HG03108 (cell line): ENCODE results near the gene EP400.
A peak's percentile ranks its signal among the peaks of the same experiment; 100 is the strongest.

ENCODE experiments used
- ATAC-seq: cut with Tn5 transposase; IDR thresholded peaks from one replicate; pipeline ENCODE4 v1.9.1; 2021; ENCODE audit warnings: moderate library complexity; ENCODE audit not compliant: unreplicated experiment

EP400 gene

DNA sequence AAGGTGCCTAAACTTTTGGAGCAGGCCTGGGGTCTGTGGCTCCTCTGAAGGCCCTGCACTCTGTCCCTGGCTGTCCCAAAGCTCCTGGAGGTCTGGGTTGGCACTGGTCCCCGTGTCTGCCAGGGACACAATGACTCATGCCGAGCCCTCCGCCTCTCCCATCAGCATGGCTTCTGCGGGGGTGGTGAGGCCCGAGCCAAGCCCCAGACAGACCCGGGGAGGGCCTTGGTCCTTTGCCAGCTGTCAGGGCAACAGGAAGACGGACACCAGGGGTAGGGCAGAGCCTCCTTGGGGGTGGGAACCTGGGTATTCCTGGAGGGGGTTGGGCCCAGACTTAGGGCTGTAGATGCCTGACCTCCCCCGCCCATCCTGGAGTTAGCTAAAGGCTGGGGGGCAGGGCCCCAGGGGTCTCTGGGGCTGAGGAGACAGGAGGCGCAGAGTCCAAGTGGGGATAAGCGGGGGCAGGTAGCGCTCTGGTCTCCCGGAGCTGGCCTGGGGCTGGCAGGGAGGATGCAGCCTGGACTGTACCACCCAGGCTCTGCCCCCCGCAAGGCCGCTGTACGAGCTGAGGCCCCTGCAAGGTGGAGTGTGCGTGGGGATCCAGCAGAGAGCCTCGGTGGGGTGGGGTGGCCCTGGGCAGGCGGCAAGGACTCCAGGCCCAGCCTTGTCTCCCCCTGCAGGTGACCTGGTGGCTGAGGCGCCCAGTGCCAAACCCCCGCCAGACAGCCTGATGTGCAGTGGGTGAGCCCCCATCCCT, 37.0 kb upstream of the EP400 start:
- ATAC-seq = no peak

DNA sequence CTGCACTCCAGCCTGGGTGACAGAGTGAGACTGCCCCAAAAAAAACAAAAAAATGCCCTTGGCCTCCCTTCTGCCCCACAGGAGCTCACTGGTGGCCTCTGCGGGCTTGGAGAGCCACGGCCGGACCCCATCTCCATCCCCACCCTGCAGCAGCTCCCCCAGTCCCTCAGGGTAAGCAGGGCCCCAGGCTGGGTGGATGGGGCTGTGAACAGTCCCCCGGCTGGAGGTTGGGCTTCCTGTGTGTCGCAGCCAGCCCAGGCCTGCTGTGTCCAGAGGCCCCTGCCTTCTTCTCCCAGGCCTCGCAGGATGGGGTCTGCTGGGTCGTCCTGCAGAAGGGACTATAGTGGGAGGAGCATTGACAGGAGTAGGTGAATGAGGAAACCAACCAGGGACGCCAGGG, 36.1 kb upstream of the EP400 start:
- no peak for ATAC-seq

DNA sequence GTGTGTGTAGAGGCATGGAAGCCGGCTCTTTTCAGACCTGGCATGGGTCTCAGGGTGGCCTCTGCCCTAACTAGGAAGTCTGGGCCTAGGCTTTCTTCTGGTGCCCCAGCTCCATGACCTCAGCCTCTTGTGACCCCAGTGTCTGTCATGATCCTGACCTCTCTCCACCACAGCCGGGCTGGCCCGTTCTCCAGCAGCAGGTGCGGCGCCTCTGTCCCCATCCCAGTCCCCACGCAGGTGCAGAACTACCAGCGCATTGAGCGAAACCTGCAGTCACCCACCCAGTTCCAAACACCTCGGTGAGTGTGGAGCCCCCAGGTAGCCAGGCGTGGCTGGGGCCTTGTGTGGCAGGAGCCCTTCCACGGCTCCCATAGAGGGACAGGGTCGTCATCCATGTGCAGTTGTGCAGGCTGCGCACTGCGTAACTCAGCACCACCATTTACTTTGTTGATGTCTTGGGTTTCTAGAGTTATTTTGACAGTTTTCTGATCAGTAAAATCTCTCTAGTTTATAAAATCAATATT, 35.5 kb upstream of the EP400 start:
- no peak for ATAC-seq

DNA sequence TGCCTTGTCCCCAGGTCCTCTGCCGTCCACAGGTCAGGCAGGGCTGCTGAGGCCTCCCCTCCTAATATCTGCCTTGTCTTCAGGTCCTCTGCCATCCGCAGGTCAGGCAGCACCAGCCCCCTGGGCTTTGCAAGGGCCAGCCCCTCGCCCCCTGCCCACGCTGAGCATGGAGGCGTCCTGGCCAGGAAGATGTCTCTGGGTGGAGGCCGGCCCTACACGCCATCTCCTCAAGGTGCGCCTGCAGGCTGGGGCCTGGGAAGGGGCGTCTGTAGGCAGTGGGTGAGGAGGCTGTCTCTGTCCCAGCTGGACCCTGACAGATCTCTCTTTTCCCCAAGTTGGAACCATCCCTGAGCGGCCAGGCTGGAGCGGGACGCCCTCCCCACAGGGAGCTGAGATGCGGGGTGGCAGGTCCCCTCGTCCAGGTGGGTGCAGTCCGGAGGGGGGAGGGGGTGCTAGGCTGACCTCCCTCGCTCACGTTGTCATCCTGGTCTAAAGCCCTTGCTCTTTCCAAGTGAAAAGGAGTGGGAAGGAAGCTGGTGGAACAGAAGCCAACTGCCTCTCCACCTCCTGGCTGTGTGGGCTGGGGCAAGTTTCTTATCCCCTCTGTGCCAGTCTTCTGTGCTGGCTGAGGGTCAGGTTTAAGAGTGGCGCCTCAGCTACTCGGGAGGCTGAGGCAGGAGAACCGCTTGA, 34.6 kb upstream of the EP400 start:
- ATAC-seq = no peak

DNA sequence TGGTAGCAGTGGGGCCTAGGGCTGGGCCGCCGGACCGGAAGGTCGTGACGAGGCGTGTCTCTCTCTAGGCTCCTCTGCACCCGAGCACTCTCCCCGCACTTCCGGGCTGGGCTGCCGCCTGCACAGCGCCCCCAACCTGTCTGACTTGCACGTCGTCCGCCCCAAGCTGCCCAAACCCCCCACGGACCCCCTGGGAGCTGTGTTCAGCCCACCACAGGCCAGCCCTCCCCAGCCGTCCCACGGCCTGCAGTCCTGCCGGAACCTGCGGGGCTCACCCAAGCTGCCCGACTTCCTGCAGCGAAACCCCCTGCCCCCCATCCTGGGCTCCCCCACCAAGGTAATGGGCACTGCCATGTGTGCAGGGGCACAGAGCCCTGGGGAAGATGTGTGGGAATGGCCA, 33.9 kb upstream of the EP400 start:
- no peak for ATAC-seq

DNA sequence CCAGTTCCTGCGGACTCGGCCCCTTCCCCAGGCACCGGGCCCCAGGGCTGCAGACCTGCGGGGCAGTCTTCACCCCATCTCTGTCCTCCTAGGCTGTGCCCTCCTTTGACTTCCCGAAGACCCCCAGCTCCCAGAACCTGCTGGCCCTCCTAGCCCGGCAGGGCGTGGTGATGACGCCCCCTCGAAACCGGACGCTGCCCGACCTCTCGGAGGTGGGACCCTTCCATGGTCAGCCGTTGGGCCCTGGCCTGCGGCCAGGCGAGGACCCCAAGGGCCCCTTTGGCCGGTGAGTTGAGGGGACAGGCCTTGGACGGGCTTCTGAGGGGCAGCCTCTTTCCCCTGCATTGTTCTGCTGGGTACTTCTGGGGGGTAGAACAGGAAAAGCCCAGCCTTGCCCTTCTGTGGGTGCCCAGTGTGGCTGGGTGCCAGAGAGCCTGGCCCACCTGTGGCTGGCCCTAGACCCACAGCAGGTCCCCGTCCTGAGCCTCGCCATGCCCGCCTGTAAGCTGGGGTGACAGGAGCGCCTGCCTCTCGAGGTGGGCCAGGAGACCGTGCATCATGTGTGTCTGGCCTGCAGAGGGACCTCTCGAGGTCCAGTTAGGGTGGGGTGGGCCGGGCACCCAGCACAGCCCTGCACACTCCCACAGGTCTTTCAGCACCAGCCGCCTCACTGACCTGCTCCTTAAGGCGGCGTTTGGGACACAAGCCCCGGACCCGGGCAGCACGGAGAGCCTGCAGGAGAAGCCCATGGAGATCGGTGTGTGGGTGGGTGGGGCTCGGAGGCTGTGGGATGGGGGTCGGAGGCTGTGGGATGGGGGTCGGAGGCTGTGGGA, 33.2 kb upstream of the EP400 start:
- no peak for ATAC-seq

DNA sequence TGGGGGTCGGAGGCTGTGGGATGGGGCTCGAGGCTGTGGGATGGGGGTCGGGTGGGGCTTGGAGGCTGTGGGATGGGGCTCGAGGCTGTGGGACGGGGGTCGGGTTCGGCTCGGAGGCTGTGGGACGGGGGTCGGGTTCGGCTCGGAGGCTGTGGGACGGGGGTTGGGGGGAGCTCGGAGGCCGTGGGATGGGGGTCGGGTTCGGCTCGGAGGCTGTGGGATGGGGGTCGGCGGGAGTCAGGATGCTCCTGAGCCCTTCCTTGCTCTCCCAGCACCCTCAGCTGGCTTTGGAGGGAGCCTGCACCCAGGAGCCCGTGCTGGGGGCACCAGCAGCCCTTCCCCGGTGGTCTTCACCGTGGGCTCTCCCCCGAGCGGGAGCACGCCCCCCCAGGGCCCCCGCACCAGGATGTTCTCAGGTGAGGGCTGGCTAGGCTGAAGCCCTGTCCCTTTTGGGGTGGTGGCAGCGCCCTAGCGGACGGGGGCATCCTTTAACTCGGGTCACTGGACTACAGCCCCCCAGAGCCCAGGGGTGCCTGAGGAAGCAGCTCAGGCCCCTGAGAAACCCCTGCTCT, 32.5 kb upstream of the EP400 start:
- ATAC-seq = no peak

DNA sequence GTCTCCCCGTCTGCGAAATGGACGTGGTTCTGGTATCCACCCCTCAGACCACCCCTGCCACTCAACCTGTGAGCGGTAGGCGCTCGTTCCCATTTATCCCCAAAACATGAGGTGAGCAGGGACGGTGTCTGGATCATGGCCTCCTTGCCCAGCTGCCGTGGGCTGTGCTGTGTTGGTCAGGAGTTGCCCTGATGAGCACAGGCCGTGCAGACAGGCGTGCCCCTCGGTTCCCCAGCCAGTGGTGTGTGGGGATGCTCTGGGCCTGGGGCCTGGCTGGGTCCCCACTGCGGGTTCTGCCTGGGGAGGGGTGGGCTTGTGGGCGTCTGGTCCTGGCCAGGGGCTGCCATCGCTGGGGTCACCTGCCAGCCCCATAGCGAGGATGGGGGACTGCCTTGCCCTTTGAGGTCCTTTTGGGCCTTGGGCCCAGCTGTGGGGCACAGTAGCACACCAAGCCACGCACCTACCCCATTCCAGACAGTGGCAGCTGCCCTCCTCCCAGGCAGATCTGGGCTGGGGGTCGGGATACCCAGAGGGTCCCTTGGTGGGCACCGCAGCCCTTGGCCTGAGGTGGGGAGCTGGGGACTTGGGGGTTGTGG, 31.9 kb upstream of the EP400 start:
- ATAC-seq = no peak

DNA sequence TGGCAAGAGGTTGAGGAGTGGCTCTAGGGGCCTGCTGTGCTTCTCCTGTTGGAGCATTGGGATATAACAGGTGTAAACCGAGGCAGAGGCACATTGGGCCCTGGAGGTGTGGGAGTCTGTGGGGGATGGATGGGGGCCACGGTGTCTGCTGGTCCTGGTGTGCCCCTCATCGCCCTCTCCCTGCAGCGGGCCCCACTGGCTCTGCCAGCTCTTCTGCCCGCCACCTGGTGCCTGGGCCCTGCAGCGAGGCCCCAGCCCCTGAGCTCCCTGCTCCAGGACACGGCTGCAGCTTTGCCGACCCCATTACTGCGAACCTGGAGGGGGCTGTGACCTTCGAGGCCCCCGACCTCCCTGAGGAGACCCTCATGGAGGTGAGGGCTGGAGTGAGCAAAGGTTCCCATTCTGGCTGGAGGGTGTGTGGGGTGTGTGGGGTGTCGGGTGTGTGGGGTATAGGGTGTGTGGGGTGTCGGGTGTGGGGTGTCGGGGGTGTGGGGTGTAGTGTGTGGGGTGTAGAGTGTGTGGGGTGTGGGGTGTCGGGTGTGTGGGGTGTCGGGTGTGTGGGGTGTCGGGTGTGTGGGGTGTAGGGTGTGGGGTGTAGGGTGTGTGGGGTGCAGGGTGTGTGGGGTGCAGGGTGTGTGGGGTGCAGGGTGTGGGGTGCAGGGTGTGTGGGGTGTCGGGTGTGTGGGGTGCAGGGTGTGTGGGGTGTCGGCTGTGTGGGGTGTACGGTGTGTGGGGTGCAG, 31.3 kb upstream of the EP400 start:
- no peak for ATAC-seq

DNA sequence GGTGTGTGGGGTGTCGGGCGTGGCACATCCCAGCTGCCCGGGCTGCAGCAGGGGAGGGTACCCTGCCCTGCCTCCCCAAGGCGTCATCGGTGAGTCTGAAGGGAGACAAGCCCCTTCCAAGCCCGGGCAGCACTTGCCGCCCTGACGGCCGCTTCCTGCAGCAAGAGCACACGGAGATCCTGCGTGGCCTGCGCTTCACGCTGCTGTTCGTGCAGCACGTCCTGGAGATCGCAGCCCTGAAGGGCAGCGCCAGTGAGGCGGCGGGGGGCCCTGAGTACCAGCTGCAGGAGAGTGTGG, 30.7 kb upstream of the EP400 start:
- ATAC-seq = no peak

DNA sequence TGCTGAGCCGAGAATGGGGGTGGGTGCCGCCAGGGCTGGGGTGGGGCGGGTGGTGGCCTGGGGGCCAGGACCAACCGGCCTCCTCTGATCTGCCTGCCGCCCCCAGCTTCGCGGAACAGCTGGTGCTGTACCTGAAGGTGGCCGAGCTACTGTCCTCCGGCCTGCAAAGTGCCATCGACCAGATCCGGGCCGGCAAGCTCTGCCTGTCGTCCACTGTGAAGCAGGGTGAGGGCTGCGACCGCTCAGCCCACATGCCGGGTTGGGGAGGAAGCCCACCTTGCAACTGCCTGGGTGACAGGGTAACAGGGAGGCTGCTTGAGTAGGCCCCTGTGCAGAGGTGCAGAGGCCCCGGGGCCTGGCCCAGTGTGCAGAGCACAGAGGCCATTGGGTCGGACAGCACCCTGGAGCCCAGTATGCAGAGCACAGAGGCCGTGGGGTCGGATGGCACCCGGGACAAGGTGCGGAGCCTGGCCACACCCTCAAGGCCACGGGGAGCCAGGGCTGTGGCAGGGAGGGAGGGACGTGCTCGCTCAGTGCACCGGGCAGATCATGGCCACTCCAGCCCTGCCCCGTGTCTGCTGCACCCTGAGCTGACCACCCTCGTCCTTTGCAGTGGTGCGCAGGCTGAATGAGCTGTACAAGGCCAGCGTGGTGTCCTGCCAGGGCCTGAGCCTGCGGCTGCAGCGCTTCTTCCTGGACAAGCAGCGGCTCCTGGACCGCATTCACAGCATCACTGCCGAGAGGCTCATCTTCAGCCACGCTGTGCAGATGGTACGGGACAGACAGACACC, 30.2 kb upstream of the EP400 start:
- ATAC-seq = no peak

DNA sequence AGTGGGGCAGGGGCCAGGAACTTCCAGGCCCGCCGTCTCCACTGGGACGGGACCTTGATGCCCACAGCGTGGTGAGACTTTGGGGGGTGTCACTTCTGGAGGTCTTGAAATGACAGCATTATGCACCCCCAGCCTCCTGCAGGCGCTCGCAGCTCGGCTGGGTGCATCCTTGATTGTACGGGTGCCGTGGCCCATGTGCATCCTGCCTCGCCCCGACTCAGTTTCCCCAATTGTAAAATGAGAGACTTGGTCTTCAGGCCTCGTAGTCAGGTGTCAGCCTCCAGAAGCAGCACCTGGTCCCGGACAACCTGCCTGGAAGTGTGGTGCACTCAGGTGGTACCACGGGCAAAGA, 29.6 kb upstream of the EP400 start:
- ATAC-seq = no peak

DNA sequence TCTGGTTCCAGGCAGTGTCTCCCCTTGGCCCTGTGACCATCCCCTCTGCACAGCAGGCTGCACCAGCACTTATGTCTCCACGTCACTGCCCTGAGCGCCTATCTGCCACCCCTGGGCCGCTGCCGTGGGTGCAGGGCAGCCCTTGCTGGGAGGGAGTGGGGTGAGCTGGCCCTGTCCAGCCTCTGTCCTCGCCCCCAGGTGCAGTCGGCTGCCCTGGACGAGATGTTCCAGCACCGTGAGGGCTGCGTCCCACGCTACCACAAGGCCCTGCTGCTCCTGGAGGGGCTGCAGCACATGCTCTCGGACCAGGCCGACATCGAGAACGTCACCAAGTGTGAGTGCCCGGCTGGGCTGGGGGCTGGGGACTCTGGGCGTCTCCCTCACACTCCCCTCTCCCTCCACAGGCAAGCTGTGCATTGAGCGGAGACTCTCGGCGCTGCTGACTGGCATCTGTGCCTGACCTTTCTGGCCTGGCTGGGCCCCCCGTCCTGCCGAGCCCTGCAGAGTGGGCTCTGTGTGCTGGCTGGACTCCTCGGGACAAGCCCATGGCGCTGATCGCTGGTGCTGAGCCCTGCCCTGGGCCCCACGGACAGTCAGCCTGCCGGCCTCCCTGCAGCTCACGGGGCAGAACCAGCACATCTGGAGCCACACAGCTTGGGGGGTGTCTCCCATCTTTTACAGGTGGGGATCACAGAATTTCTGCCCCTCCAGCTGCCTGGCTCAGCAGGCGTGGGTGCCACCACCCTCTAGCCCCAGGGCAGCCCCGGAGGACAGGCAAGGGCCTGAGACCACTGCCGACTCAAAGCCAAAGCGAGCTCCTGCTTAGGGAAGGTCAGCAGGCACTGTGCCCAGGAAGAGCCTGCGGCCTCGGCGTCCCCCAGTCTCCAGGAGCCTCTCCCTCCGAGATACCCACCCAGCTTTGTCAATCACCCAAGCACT, 28.6 kb upstream of the EP400 start:
- ATAC-seq = no peak

DNA sequence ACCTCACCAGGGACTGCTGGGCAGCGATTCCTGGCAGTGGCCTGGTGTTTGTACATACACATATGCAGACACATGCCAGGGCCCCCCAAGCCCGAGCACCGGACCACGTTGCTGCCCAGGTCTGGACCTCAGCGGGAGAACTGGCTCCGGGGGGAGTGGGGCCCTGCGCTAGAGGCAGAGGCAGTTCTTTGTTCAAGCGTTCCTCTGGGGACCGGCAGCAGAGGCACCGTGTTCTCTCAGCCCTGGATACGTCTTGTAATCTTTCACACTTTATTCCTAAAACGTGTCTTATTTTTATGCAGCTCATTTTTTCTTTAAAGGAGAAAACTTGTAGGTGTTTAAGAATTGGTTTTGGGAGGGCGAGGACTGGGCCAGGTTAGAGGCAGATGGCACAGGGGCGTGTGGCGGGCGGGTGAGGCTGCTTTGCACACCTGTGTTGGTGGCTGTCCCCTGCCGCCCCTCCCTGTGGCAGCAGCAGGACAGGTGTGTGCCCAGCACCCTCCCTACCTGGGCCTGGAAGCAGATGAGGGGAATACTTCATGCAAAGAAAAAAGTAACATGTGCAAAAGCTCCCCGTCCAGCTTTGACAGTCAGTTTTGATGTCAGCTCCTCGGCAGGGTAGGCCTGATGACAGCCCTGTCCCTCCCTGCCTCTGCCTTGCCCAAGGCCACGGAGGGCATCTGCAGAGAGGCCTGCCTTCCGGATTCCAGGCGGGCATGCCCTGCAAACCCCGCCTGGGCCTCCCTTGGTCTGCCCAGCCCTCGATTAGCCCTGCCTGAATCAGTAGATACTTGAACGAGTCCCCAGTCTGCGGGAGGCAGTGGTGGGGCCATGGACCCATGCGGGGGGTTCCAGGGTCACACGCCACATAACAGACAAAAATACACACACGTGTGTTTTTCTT, 27.6 kb upstream of the EP400 start:
- ATAC-seq = no peak

DNA sequence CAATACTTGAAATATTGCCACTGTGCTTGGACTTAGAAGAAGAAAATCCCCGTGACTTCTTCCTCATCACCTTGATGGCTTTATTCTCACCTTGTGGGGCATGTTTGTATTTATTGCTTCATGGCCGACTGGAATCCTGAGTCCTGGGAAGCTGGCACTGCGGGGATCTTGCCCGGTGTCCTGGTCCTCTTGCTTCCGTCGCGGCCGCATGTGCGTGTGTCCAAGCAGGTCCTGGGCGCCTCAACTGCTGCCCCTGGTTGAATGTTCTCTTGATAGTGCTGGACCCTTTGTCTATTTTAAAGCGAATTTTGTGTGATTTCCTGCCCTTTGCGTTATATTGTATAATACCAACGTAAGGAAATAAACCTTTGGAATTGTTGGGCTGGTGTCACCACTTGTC, 27.0 kb upstream of the EP400 start:
- no peak for ATAC-seq

DNA sequence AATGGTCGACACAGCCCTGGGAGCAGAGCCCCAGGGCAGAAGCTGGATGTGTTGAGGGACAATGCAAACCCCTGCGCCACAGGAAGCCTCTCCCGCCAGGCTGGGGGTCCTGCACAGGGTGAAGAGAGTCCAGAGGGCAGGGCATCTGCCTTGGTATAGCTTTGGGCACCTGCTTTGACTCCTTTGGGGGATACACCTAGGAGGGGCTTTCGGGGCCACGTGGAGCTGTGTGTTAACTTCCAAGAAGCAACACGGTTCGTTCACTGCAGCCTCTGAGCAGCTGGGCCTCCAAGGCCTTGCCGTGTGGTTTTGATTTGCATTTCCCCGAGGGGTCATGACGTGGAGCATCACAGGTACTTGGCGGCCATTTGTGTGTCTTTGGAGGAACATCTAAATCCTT, 26.5 kb upstream of the EP400 start:
- peak; percentile 68 for ATAC-seq
